K562 treated with DMSO at 1 percent for 4 hours (cell line): ENCODE results near the gene NACA. TPM values are rescaled to one million over a fixed set of nuclear protein-coding genes. Genes with fewer than 3 reads are reported as not detected.

Source experiments
- total RNA-seq: library from RNA; unstranded; fragments of 300-600 nt; gene quantifications from 2 replicates; pipeline ENCODE4 v1.2.3, GENCODE V29; 2022; ENCODE audit not compliant: insufficient read depth

Gene NACA
- 2,234 and 2,311 TPM in 2 replicates for total RNA-seq

GRCh38 chr12:56724972-56725722 lies at the start of gene NACA:
NACA (minus strand) TSS chr12:56725299; CDS start chr12:56724521, 778 bp downstream.

DNA sequence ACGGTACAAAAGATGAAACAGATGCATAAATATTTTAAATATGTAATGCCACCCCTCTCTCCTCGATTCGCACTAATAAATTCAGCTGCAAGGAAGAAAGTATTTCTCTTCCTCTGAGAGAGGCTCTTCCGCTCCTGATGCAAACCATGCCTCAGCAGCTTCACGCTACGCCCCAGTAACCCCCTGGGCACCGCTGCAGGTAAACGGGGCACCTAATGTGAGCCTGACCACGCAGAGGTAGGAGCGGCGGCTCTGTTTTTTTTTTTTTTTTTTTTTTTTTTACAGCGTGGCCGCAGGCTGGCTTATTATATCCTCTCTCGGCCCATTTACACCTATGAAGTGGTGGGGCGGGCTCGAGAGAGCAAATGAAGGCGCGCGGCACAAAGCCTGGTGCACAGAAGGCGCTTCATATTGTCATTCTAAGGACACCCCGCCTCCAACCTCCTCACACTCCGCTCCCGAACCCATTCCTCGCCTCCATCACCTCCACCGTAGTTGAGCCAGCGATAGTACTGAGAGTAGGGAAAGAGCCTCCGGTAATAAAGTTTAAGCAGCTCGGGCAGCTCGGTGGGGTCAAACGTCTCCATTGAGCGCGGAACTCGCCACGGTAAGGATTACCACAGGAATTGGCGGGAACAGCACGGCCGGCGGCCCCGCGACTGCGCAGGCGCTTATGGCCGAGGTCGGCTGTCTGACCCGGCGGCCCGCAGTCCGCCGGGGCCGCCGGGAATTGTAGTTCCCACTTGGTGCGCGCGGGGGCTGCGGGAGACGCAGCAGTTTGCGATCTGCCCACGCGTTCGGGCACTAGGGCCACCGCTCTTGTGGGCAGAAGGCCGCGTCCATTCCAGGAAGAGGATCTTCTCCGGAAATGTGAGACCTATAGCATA lies 26.9 kb upstream of the NACA start, which contains the start of gene PRIM1:
TSS of gene PRIM1 (minus strand) at position 612 of the 887 bp plus-strand sequence. CDS start at position 587, 25 bp downstream.

GRCh38 chr12:56688129-56688845 lies 36.8 kb downstream of the NACA start, which contains the start of gene PTGES3:
PTGES3 (minus strand) TSS chr12:56688284; CDS start chr12:56687999, 285 bp downstream.

Other genes starting within 250 kb of the NACA start
- not detected in 2 replicates for gene GLS2, start 237.1 kb downstream of the NACA start, total RNA-seq
- 0.43 and 0.75 TPM in 2 replicates for gene RBMS2, start 203.5 kb downstream of the NACA start, total RNA-seq
- gene BAZ2A, start 95.0 kb downstream of the NACA start, total RNA-seq = 30.7 and 47.1 TPM in 2 replicates
- 943 and 971 TPM in 2 replicates for gene ATP5F1B, start 79.3 kb downstream of the NACA start, total RNA-seq
- gene PTGES3, start 37.0 kb downstream of the NACA start, total RNA-seq = 186 and 226 TPM in 2 replicates
- 55.6 and 74.7 TPM in 2 replicates for gene PRIM1, start 27.0 kb upstream of the NACA start, total RNA-seq
- gene HSD17B6, start 38.0 kb upstream of the NACA start, total RNA-seq = 1.9 TPM in 1 of 2 replicates, not detected in the other
- not detected in 2 replicates for gene SDR9C7, start 209.1 kb upstream of the NACA start, total RNA-seq
- 0.50 TPM in 1 of 2 replicates, not detected in the other for gene RDH16, start 232.3 kb upstream of the NACA start, total RNA-seq